ENCODE data around the gene VPS72.

The VPS72 gene

GRCh38 chr1:151146072-151146411 lies 44.0 kb downstream of the VPS72 start:
- TF ChIP-seq CTCF (IDR thresholded peaks at IDR 0.05): no peak

DNA sequence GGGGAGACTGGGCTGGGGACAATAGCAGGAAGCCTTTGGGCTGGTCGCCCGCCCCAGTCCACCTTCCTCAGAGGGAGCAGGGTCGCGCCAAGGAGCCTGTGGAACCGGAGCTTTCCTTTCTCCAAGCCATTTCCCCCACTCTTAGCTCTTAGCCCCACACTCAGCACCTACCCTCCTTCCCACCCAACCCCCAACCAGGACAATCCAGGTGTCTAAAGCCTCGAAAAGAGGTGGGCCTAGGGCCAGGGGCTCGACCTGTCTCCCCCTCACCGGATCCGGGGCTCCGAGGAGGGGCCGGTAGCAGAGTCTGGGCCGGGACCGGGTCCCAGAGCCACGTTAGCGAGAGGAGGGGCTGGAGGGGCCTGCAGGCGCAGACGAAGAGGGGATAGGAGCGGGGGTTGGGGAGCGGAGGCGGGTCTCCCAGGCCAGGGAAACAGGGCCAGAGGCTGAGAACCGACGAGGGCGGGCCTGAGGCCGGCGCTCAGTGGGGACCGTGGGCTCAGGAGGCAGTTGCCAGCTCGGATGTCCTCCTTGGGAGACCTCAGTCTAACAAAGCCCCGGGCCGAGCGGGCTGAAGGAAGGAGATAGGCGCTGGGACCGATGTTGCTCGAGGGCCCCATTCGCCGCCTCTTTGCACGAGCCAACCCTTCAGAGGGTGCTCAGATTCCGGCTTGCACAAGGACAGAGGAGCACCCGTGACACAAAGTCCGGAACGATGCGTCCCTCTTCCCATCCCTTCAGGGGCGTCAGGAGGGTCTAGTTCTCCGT lies 44.5 kb downstream of the VPS72 start:
- TF ChIP-seq CTCF (IDR thresholded peaks at IDR 0.05): no peak

DNA sequence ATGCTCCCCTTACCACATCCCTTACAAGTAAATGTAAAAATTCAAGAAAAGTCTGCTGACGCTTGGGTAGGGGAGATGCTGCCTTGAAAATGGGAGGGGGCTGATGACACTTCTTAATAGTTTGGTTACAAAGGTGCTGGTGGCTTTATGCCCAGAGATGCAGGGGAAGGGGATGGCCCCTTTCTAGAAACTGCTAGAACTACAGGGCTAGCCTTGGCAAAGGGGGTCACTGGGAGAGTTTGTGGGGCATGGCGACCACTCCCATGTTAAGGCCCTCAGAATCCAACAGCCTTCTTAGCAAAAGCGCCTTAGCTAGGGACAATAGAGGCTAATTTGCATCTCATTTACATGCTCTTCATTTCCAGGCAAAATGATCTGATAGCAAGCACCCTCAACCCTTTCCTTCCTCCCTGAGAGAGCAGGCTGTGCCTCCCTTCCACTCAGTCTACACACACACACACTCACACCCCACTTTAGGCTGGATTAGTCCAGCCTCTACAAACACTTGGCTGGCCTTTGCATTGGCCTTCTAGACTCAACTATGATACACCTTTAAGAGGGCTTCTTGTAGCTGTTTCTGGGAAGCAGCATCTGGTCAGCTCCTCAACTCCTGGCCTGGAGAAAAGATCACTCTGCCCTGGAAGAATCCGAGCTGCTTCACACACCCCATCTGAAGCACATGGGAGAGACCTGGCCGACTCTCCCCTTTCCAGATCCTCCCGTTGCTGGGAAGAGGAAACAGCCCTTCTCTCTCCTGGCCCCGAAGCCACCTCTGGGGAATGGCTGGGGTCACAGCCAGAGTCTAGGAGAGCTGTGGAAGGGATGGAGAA lies 45.3 kb downstream of the VPS72 start:
- TF ChIP-seq CTCF (IDR thresholded peaks at IDR 0.05): no peak

DNA sequence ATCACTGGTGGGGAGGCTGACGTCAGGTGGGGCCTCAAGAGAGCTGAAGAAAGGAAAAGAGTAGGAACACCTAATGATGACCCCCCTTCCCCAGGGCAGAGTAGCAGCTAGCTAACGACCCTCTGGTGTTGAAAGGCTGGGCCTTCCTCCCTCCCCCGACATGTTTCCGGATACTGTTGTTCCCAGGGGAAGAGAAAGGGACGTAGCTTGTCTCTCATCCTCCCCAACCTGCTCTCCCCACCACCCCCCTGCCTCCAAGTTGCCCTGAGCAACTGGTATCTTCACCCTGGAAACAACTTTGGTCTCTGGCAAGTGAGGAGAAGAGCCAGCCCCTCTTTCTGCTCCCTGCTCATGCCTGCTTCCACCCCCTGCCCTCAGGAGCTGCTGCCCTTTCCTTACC lies 46.0 kb downstream of the VPS72 start:
- no peak for TF ChIP-seq CTCF (IDR thresholded peaks at IDR 0.05)

GRCh38 chr1:151143057-151143435 lies 47.0 kb downstream of the VPS72 start:
- TF ChIP-seq CTCF (IDR thresholded peaks at IDR 0.05): no peak

GRCh38 chr1:151142411-151143056 lies 47.5 kb downstream of the VPS72 start:
- no peak for TF ChIP-seq CTCF (IDR thresholded peaks at IDR 0.05)

- no peak for TF ChIP-seq CTCF (IDR thresholded peaks at IDR 0.05)
These were observed 52.2 kb downstream of the VPS72 start for GRCh38 chr1:151137789-151138188.
